OCI-LY3 (cell line): ENCODE results near the gene MMP28.

Experiments used
- CTCF ChIP-seq: fragments of 200-600, 300-600 bp; sonication (generic); IDR thresholded peaks from 2 replicates; pipeline ENCODE4 v1.5.1; 2014; ENCODE audit warnings: antibody characterized with exemption, low read length, low read depth
- EZH2phosphoT487 ChIP-seq: fragments of 200-600 bp; shearing (Covaris generic); IDR thresholded peaks from 2 replicates; pipeline ENCODE4 v1.6.1; 2018; ENCODE audit warnings: antibody characterized with exemption, mixed run types, low read depth

- TF ChIP-seq CTCF (no peak), EZH2phosphoT487 (no peak)
Observed at GRCh38 chr17:35749560-35750412, 45.7 kb downstream of the MMP28 start.
